Embryonic facial prominence (tissue), 1 donor: ENCODE data around the gene GDF3.
"Not testable (repeated sequence)": the region's sequence is repeated elsewhere in the genome, so short reads cannot be mapped to it uniquely, and the experiment has no call there.

Source experiments
- DNase-seq: peaks from one replicate; pipeline ENCODE4 v3.0.0-alpha.2; 2016; ENCODE audit errors: extremely low spot score

Gene GDF3

GRCh38 chr12:7667125-7667524 is 28.4 kb downstream of the GDF3 start:
- DNase-seq, result no peak

GRCh38 chr12:7666595-7666994 is 29.0 kb downstream of the GDF3 start:
- no peak for DNase-seq

GRCh38 chr12:7661741-7662140 is 33.8 kb downstream of the GDF3 start:
- no peak for DNase-seq

- no peak for DNase-seq
Observed at GRCh38 chr12:7656121-7656520, 39.5 kb downstream of the GDF3 start.

DNA sequence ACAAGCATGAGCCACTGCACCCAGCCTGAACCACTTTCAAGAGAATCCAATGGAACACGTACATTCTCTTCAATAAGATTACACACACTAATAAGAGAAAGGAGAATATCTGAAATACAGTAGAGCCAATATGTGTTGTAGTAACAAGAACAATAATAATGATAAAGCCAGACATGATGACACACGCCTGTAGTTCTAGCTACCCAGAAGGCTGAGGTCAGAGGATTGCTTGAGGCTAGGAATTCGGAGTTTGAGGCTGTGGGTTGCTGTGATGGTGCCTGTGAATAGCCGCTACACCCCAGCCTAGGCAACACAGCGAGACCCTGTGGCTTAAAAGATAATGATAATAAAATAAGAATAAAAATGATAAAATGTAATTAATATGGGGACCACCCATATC is 45.5 kb downstream of the GDF3 start:
- DNase-seq, result no peak

DNA sequence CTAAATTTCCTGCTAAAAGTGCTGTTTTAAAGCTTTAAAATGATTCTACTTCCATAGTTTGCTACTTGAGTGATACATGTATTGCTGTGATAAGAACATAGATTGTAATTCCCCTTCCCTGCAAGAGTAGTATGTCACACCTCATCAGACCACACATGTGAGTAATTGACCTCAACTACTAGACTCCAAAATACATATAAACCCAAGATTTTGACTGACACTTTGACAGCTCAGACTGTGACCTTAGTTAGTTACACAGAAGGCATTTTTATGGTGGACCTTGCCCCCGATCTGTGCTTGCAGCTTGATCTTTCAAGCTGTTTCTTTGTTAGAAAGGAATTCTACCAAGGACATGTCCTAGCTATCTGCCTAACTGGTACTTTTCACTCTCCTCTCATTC is 48.5 kb downstream of the GDF3 start:
- DNase-seq, result no peak

DNA sequence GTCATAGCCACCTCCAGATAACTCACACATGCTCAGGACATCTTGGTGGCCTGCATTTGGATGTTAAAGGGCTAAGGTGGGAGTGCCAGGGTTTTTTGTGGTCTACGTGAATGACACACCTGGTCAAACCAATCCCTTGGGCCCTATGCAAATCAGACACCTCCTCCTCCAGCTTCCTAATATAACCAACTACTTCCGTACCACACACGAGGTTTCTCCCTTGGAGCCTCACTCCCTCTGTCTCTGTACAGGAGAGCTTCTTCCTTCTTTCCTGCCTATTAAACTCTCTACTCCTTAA is 49.4 kb downstream of the GDF3 start:
- no peak for DNase-seq

GRCh38 chr12:7645395-7646177 is 50.0 kb downstream of the GDF3 start:
- no peak for DNase-seq

GRCh38 chr12:7642876-7643309 is 52.7 kb downstream of the GDF3 start:
- no peak for DNase-seq

DNA sequence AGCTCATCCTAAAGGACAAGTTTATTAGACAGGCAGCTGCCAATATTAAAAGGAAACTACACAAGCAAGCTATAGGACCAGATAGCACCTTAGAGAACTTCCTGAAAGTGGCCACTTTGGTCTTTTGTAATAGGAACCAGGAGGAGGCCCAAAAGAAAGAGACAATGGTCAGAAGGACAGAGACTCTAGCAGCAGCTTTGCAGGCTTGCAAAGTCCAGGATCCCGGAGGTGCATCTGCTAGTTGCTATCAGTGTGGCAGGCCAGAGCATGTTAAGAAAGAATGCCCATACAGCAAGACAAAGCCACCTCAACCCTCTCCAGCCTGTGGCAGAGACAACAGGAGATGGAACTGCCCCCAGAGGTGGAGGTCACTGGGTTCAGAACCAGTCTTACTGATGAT is 53.3 kb downstream of the GDF3 start:
- no peak for DNase-seq

DNA sequence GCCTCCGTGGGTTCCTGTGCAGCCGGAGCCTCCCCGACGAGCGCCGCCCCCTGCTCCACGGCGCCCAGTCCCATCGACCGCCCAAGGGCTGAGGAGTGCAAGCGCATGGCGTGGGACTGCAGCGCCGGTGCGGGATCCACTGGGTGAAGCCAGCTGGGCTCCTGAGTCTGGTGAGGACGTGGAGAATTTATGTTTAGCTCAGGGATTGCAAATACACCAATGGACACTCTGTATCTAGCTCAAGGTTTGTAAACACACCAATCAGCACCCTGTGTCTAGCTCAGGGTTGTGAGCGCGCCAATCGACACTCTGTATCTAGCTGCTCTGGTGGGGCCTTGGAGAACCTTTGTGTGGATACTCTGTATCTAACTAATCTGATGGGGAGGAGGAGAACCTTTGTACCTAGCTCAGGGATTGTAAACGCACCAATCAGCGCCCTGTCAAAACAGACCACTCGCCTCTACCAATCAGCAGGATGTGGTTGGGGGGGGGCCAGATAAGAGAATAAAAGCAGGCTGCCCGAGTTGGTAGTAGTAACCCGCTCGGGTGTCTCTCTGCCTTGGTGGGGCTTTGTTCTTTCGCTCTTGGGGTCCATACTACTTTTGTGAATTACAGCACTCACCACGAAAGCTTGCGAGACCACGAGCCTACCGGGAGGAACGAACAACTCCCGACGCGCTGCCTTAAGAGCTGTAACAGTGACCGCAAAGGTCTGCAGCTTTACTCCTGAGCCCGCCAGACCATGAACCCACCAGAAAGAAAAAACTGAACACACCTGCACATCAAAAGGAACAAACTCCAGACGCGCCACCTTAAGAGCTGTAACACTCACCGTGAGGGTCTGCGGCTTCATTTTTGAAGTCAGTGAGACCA is 55.2 kb downstream of the GDF3 start:
- DNase-seq, result not testable (repeated sequence)
